Esophagus squamous epithelium (tissue), 5 donors: ENCODE data around the gene NOL4L. TPM values are rescaled to one million over a fixed set of nuclear protein-coding genes. Genes with fewer than 3 reads are reported as not detected.

Experiments used
- DNase-seq: peaks from one replicate; lab custom pipeline; 2025; lab: John Stamatoyannopoulos, UW
- H3K27ac ChIP-seq, 4 donors: fragments of 200-600 bp; sonication (generic); one replicate each; pipeline ENCODE4 v1.5.1; 2016 to 2019; ENCODE audit warnings: mild to moderate bottlenecking in 1 of 4
- H3K27me3 ChIP-seq, 4 donors: fragments of 200-600 bp; sonication (generic); 1 replicate in 3 of 4; 2 replicates in 1 of 4; pipeline versions ENCODE4 v1.5.1 to v1.6.0; 2017 to 2021; ENCODE audit warnings: antibody characterized with exemption in 1 of 4
- H3K36me3 ChIP-seq, 3 donors: fragments of 200-600 bp; sonication (generic); one replicate each; pipeline ENCODE4 v1.5.1; 2016 to 2019
- H3K4me1 ChIP-seq, 3 donors: fragments of 200-600 bp; sonication (generic); one replicate each; pipeline ENCODE4 v1.5.1; 2017 to 2019
- H3K4me3 ChIP-seq, 4 donors: fragments of 200-600 bp; sonication (generic); 1 replicate in 3 of 4; 2 replicates in 1 of 4; pipeline ENCODE4 v1.5.1; 2016 to 2019; ENCODE audit warnings: mild to moderate bottlenecking in 2 of 4, moderate library complexity in 1 of 4
- H3K9me3 ChIP-seq, 3 donors: fragments of 200-600 bp; sonication (generic); one replicate each; pipeline ENCODE4 v1.5.1; 2016 to 2019
- CTCF ChIP-seq, 6 experiments: fragments of 450-650 bp in 4 of 6; fragments of 200-600 bp in 2 of 6; sonication (generic) in 2 of 6; IDR thresholded peaks; one replicate each; pipeline ENCODE4 v1.5.1; 2016 to 2019; ENCODE audit warnings: antibody characterized with exemption in 6 of 6, mild to moderate bottlenecking in 4 of 6, moderate library complexity in 4 of 6
- POLR2A ChIP-seq, 4 donors: fragments of 450-650 bp; IDR thresholded peaks; one replicate each; pipeline ENCODE4 v1.6.1; 2017; ENCODE audit warnings: antibody characterized with exemption in 4 of 4, mild to moderate bottlenecking in 4 of 4, moderate library complexity in 3 of 4
- WGBS, 2 donors: methylation state at CpG; one replicate each; pipeline ENCODE4 v1.1.5; 2018; 5-methylcytosine and 5-hydroxymethylcytosine counted together
- intact Hi-C: fragments of 100-400 bp; cut with DNase I; formaldehyde crosslinking; loops from one replicate; pipeline ENCODE4 v1.15.0; 2022
- total RNA-seq, 4 donors: library from RNA; depleted of rRNA; stranded (reverse); fragments of >200 nt; gene quantifications; one replicate each; pipeline ENCODE4 v1.1.0, GENCODE V29; 2016
- donor health status: DM: yes; HTN: yes; CAD: no.

Gene NOL4L
- total RNA-seq, 4 donors from 2014 or later = 1.5 to 5.1 (median 3.0) TPM

- H3K36me3 ChIP-seq = no peaks in the 10 kb centered on the region
- TF ChIP-seq POLR2A (IDR thresholded peaks at IDR 0.05) (no peak), CTCF (IDR thresholded peaks at IDR 0.05) (no peak)
- intact Hi-C loops = no loop called here
- H3K27ac ChIP-seq = no peak overlapping the region
- peaks cover 0 to 36% (median 10%) of the 10 kb centered on the region in 3 donors for H3K4me1 ChIP-seq
- H3K4me3 ChIP-seq = no peak overlapping the region
- H3K27me3 ChIP-seq = peaks cover 0 to 12% (median 0%) of the 10 kb centered on the region in 4 donors
- 90 to 100% methylated on average over 3 of the region's 12 CpGs for WGBS, 2 donors
- no peak for DNase-seq
- no peaks in the 10 kb centered on the region for H3K9me3 ChIP-seq
Observed at GRCh38 chr20:32514760-32515159, 70.4 kb downstream of the NOL4L start.

- intact Hi-C loops = no loop called here
- no peak for DNase-seq
Observed at GRCh38 chr20:32513031-32513866, 71.9 kb downstream of the NOL4L start.

GRCh38 chr20:32512047-32512385 lies 73.1 kb downstream of the NOL4L start:
- intact Hi-C loops = no loop called here
- Histone ChIP-seq H3K4me3 (no peak overlapping the region), H3K27ac (no peak overlapping the region), H3K9me3 (no peaks in the 10 kb centered on the region), H3K4me1 (peaks cover 0 to 17% (median 2%) of the 10 kb centered on the region in 3 donors), H3K27me3 (no peaks in the 10 kb centered on the region), H3K36me3 (no peaks in the 10 kb centered on the region)
- no peak for TF ChIP-seq CTCF (IDR thresholded peaks at IDR 0.05)
- TF ChIP-seq POLR2A (IDR thresholded peaks at IDR 0.05) = no peak
- WGBS, 2 donors = 71% methylated on average over 3 of the region's 3 CpGs
- DNase-seq = no peak

More at GRCh38 chr20:32513031-32513866, 71.9 kb downstream of the NOL4L start:
- H3K27ac ChIP-seq = no peak overlapping the region
- H3K4me1 ChIP-seq = peaks cover 0 to 29% (median 10%) of the 10 kb centered on the region in 3 donors
- peaks cover 0 to 8% (median 0%) of the 10 kb centered on the region in 4 donors for H3K27me3 ChIP-seq
- H3K9me3 ChIP-seq = no peaks in the 10 kb centered on the region
- no peak overlapping the region for H3K4me3 ChIP-seq
- whole genome bisulfite sequencing, 2 donors = 78 to 80% methylated on average over 16 to 18 of the region's 18 CpGs
- TF ChIP-seq CTCF (IDR thresholded peaks at IDR 0.05) = no peak
- TF ChIP-seq POLR2A (IDR thresholded peaks at IDR 0.05) = no peak
- no peaks in the 10 kb centered on the region for H3K36me3 ChIP-seq

- Histone ChIP-seq H3K27ac (no peak overlapping the region), H3K4me1 (peaks cover 0 to 13% (median 0%) of the 10 kb centered on the region in 3 donors), H3K27me3 (no peaks in the 10 kb centered on the region), H3K4me3 (no peak overlapping the region), H3K36me3 (no peaks in the 10 kb centered on the region), H3K9me3 (no peaks in the 10 kb centered on the region)
- WGBS, 2 donors = 55 to 65% methylated on average over 11 of the region's 12 CpGs
- intact Hi-C loops = no loop called here
- no peak for DNase-seq
- TF ChIP-seq CTCF (IDR thresholded peaks at IDR 0.05) = no peak
- no peak for TF ChIP-seq POLR2A (IDR thresholded peaks at IDR 0.05)
Observed at GRCh38 chr20:32511358-32512046, 73.6 kb downstream of the NOL4L start.
